Spleen (tissue), 11 donors: Measurements from ENCODE around the gene RFX2. TPM values are rescaled to one million over a fixed set of nuclear protein-coding genes. Genes with fewer than 3 reads are reported as not detected.
"Not testable (repeated sequence)": the region's sequence is repeated elsewhere in the genome, so short reads cannot be mapped to it uniquely, and the experiment has no call there.

Experiments used
- DNase-seq: peaks from one replicate; pipeline ENCODE4 v3.0.0-alpha.2; 2020
- H3K27ac ChIP-seq, 8 donors: fragments of 200-600 bp; sonication (generic) in 7 of 8; 1 replicate in 4 of 8; 2 replicates in 4 of 8; pipeline versions ENCODE4 v1.5.0 to v1.8.0; 2016 to 2021; ENCODE audit warnings: inconsistent platforms in 4 of 8, mild to moderate bottlenecking in 4 of 8, moderate library complexity in 1 of 8
- H3K27me3 ChIP-seq, 7 donors: fragments of 200-600 bp; sonication (generic) in 6 of 7; replicated peaks in 1 of 7; 1 replicate in 4 of 7; 2 replicates in 3 of 7; pipeline versions ENCODE4 v1.5.0 to v1.8.0; 2016 to 2021; ENCODE audit warnings: inconsistent platforms in 3 of 7, mild to moderate bottlenecking in 1 of 7
- H3K36me3 ChIP-seq, 6 donors: fragments of 200-600 bp; sonication (generic) in 5 of 6; 1 replicate in 4 of 6; 2 replicates in 2 of 6; pipeline versions ENCODE4 v1.5.0 to v1.8.0; 2016 to 2021; ENCODE audit warnings: inconsistent platforms in 2 of 6
- H3K4me1 ChIP-seq, 6 donors: fragments of 200-600 bp; sonication (generic) in 5 of 6; 1 replicate in 3 of 6; 2 replicates in 3 of 6; pipeline versions ENCODE4 v1.5.0 to v1.8.0; 2016 to 2021; ENCODE audit warnings: inconsistent platforms in 3 of 6
- H3K4me3 ChIP-seq, 8 donors: fragments of 200-600 bp; sonication (generic) in 7 of 8; 1 replicate in 4 of 8; 2 replicates in 4 of 8; pipeline versions ENCODE4 v1.5.0 to v1.8.0; 2016 to 2021; ENCODE audit warnings: inconsistent platforms in 4 of 8, mild to moderate bottlenecking in 4 of 8, moderate library complexity in 2 of 8
- H3K9me3 ChIP-seq, 8 donors: fragments of 200-600 bp; sonication (generic) in 7 of 8; 1 replicate in 4 of 8; 2 replicates in 4 of 8; pipeline versions ENCODE4 v1.5.0 to v1.8.0; 2016 to 2021; ENCODE audit warnings: inconsistent platforms in 4 of 8
- CTCF ChIP-seq, 11 experiments: fragments of 200-600 bp in 7 of 11; fragments of 450-650 bp in 4 of 11; sonication (generic) in 4 of 11; IDR thresholded peaks in 8 of 11; conservative IDR thresholded peaks in 3 of 11; 1 replicate in 7 of 11; 2 replicates in 4 of 11; pipeline versions ENCODE4 v1.4.0 to v1.8.0; 2016 to 2021; ENCODE audit warnings: antibody characterized with exemption in 11 of 11, inconsistent platforms in 4 of 11, mild to moderate bottlenecking in 1 of 11
- POLR2A ChIP-seq, 3 donors: fragments of 450-650 bp; IDR thresholded peaks; one replicate each; pipeline ENCODE4 v1.5.1; 2017; ENCODE audit warnings: antibody characterized with exemption in 3 of 3, mild to moderate bottlenecking in 1 of 3
- POLR2AphosphoS5 ChIP-seq, 3 donors: sonication (generic); formaldehyde crosslinking; IDR thresholded peaks; one replicate each; pipeline ENCODE4 v1.5.1; 2017; ENCODE audit warnings: antibody characterized with exemption in 3 of 3
- WGBS, 5 donors: extraction: QIAGEN DNeasy Blood & Tissue Kit in 3 of 5; methylation state at CpG; one replicate each; pipeline versions ENCODE4 v1.1.5 to v1.1.7; 2013 to 2018; 5-methylcytosine and 5-hydroxymethylcytosine counted together
- intact Hi-C: fragments of 100-400 bp; cut with DNase I; formaldehyde crosslinking; loops from one replicate; pipeline ENCODE4 v1.15.0; 2023; ENCODE audit warnings: low total_unique reads
- polyA plus RNA-seq, 3 donors: library from polyadenylated mRNA; stranded (reverse); fragments of 200-250 nt; gene quantifications; one replicate each; pipeline ENCODE4 v1.2.1, GENCODE V29; 2013
- total RNA-seq, 7 donors: library from RNA; depleted of rRNA in 3 of 7; stranded (reverse); fragments of >200 nt in 3 of 7; fragmentation: NEBNext Ultra II Directional in 4 of 7; extraction: Animal tissue kit (Norgen Biotek cat#: 25700) in 4 of 7; gene quantifications; one replicate each; pipeline versions ENCODE4 v1.1.0 to v1.2.1, GENCODE V29; 2016 to 2021
- donor health status: healthy with polysubstance abuse.
- donor health status: DM: no; HTN: no; CAD: no; lungs with moderate emphysema.
- donor health status: DM: no; HTN: no; CAD: no.
- donor health status: Bipolar disorder and iron deficiency.
- donor health status: healthy.
- donor health status: DM: no; HTN: no; CAD: no.
- donor health status: DM: yes; HTN: yes; CAD: no.

Gene RFX2
- total and polyA plus RNA-seq, 10 donors = 1.1 to 15.8 (median 7.8) TPM

GRCh38 chr19:6073858-6074708 is 36.2 kb downstream of the RFX2 start:
- no peaks in the 10 kb centered on the region for H3K27me3 ChIP-seq
- H3K9me3 ChIP-seq = no peaks in the 10 kb centered on the region
- no peak overlapping the region for H3K4me3 ChIP-seq
- no peak for DNase-seq
- intact Hi-C loops = no loop called here
- no peaks in the 10 kb centered on the region for H3K36me3 ChIP-seq
- TF ChIP-seq POLR2A (IDR thresholded peaks at IDR 0.05) (no peak), POLR2AphosphoS5 (IDR thresholded peaks at IDR 0.05) (no peak), CTCF (IDR thresholded peaks at IDR 0.05 in 8 of 11, conservative IDR thresholded peaks at IDR 0.05 in 3 of 11) (no peak)
- H3K4me1 ChIP-seq = peaks cover 0 to 12% (median 4%) of the 10 kb centered on the region in 6 donors
- 87 to 94% (median 89%) methylated on average over 15 to 17 of the region's 17 CpGs for WGBS, 5 donors
- H3K27ac ChIP-seq = no peak overlapping the region

- H3K4me1 ChIP-seq = peaks cover 0 to 12% (median 4%) of the 10 kb centered on the region in 6 donors
- H3K27me3 ChIP-seq, H3K27ac ChIP-seq, DNase-seq, H3K36me3 ChIP-seq, H3K4me3 ChIP-seq, intact Hi-C loops, H3K9me3 ChIP-seq: not testable (repeated sequence)
- WGBS, 5 donors = 87 to 94% (median 89%) methylated on average over 10 of the region's 10 CpGs
Observed at GRCh38 chr19:6073233-6073632, 37.1 kb downstream of the RFX2 start.

GRCh38 chr19:6071875-6072274 is 38.4 kb downstream of the RFX2 start:
- Histone ChIP-seq H3K9me3 (no peaks in the 10 kb centered on the region), H3K36me3 (no peaks in the 10 kb centered on the region), H3K4me1 (peaks cover 0 to 18% (median 10%) of the 10 kb centered on the region in 6 donors), H3K27me3 (no peaks in the 10 kb centered on the region), H3K27ac (no peak overlapping the region), H3K4me3 (no peak overlapping the region)
- WGBS, 5 donors = 85 to 95% (median 91%) methylated on average over 8 of the region's 8 CpGs
- TF ChIP-seq POLR2A (IDR thresholded peaks at IDR 0.05) = no peak
- no peak for TF ChIP-seq POLR2AphosphoS5 (IDR thresholded peaks at IDR 0.05)
- no peak for TF ChIP-seq CTCF (IDR thresholded peaks at IDR 0.05 in 8 of 11, conservative IDR thresholded peaks at IDR 0.05 in 3 of 11)
- intact Hi-C loops = no loop called here
- DNase-seq = no peak

- 81 to 86% (median 83%) methylated on average over 11 of the region's 11 CpGs for WGBS, 5 donors
- DNase-seq = no peak
- peaks cover 0 to 4% (median 0%) of the 10 kb centered on the region in 7 donors for H3K27me3 ChIP-seq
- TF ChIP-seq POLR2AphosphoS5 (IDR thresholded peaks at IDR 0.05) (no peak), CTCF (IDR thresholded peaks at IDR 0.05 in 8 of 11, conservative IDR thresholded peaks at IDR 0.05 in 3 of 11) (no peak), POLR2A (IDR thresholded peaks at IDR 0.05) (no peak)
- no peaks in the 10 kb centered on the region for H3K36me3 ChIP-seq
- peaks cover 0 to 24% (median 15%) of the 10 kb centered on the region in 6 donors for H3K4me1 ChIP-seq
- intact Hi-C loops = no loop called here
- no peaks in the 10 kb centered on the region for H3K9me3 ChIP-seq
- H3K4me3 ChIP-seq = no peak overlapping the region
- no peak overlapping the region for H3K27ac ChIP-seq
Observed at GRCh38 chr19:6070720-6071485, 39.4 kb downstream of the RFX2 start.
